Ascending aorta (tissue), 2 donors: ENCODE data around the gene MRC2. TPM values are rescaled to one million over a fixed set of nuclear protein-coding genes. Genes with fewer than 3 reads are reported as not detected.

Experiments used
- DNase-seq, 2 donors: peaks; one replicate each; pipeline ENCODE4 v3.0.0-alpha.2; 2019; ENCODE audit warnings: low spot score in 2 of 2
- H3K27ac ChIP-seq, 2 donors: fragments of 200-600 bp; sonication (generic); one replicate each; pipeline ENCODE4 v1.5.1; 2016 to 2017; ENCODE audit warnings: mild to moderate bottlenecking in 1 of 2
- H3K27me3 ChIP-seq: fragments of 200-600 bp; sonication (generic); one replicate; pipeline ENCODE4 v1.5.1; 2017
- H3K36me3 ChIP-seq, 2 donors: fragments of 200-600 bp; sonication (generic); one replicate each; pipeline ENCODE4 v1.5.1; 2016
- H3K4me1 ChIP-seq, 2 donors: fragments of 200-600 bp; sonication (generic); one replicate each; pipeline ENCODE4 v1.5.1; 2016 to 2017; ENCODE audit warnings: mild to moderate bottlenecking in 1 of 2
- H3K4me3 ChIP-seq, 2 donors: fragments of 200-600 bp; sonication (generic); one replicate each; pipeline ENCODE4 v1.5.1; 2016 to 2017; ENCODE audit warnings: mild to moderate bottlenecking in 1 of 2
- H3K9me3 ChIP-seq, 2 donors: fragments of 200-600 bp; sonication (generic); one replicate each; pipeline ENCODE4 v1.5.1; 2016
- CTCF ChIP-seq, 3 experiments: fragments of 200-600 bp in 2 of 3; fragments of 450-650 bp in 1 of 3; sonication (generic) in 2 of 3; IDR thresholded peaks; one replicate each; pipeline ENCODE4 v1.5.1; 2016 to 2019; ENCODE audit warnings: antibody characterized with exemption in 3 of 3, mild to moderate bottlenecking in 1 of 3, moderate library complexity in 1 of 3
- intact Hi-C: fragments of 100-400 bp; cut with DNase I; formaldehyde crosslinking; loops from one replicate; pipeline ENCODE4 v1.15.1; 2023
- total RNA-seq: library from RNA; depleted of rRNA; stranded (reverse); fragments of >200 nt; gene quantifications from one replicate; pipeline ENCODE4 v1.1.0, GENCODE V29; 2016

The MRC2 gene
- total RNA-seq, 1 donor from 2014 or later, result 147 TPM

- Histone ChIP-seq H3K36me3 (no peaks in the 10 kb centered on the region), H3K27ac (no peak overlapping the region), H3K27me3 (no peaks in the 10 kb centered on the region), H3K4me3 (no peak overlapping the region), H3K4me1 (no peaks in the 10 kb centered on the region), H3K9me3 (no peaks in the 10 kb centered on the region)
- intact Hi-C loops, result no loop called here
- no peak for TF ChIP-seq CTCF (IDR thresholded peaks at IDR 0.05)
- no peak for DNase-seq
These were observed 112.3 kb downstream of the MRC2 start for GRCh38 chr17:62739645-62740388.

- no peaks in the 10 kb centered on the region for H3K27me3 ChIP-seq
- H3K4me1 ChIP-seq, result no peaks in the 10 kb centered on the region
- intact Hi-C loops, result no loop called here
- H3K36me3 ChIP-seq, result no peaks in the 10 kb centered on the region
- no peak for DNase-seq
- no peak overlapping the region for H3K27ac ChIP-seq
- no peak for TF ChIP-seq CTCF (IDR thresholded peaks at IDR 0.05)
- H3K9me3 ChIP-seq, result no peaks in the 10 kb centered on the region
- no peak overlapping the region for H3K4me3 ChIP-seq
These were observed 113.8 kb downstream of the MRC2 start for GRCh38 chr17:62741290-62741689.

Other genes with a start within 250 kb of the MRC2 start
- not detected for gene EFCAB3, start 247.1 kb upstream of the MRC2 start, total RNA-seq
- 3.3 TPM for gene METTL2A, start 203.8 kb upstream of the MRC2 start, total RNA-seq
- 11.3 TPM for gene TLK2, start 148.8 kb upstream of the MRC2 start, total RNA-seq
- not detected for gene MARCHF10, start 180.6 kb downstream of the MRC2 start, total RNA-seq